ENCODE data around the gene OR7G2.

Gene OR7G2

DNA sequence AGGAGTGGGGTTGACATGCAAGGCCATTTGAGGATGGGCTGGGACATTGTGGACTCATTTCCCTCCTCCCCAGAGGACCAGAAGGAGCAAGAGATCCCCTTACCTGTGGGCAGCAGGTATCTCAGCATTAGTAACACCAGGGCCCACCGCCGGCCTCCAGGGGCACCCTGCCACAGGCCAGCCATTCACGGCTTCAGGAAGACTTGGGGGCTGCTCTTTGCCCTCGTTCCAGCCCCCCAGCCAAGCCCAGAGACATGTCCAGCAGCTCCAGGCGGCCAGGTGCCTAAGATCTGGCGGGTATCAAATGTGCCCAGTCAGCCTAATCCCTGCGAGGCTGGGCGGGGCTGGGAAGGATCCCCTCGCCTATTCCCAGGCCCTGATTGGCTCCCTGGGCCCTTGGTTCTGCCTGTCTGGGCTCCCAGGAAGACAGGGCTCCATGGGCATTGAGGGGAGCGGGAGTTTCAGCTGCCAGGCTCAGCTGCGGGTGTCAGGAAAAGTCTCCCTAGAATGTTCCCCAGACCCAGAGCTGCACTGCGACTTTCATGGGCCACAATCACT lies 41.7 kb downstream of the OR7G2 start:
- Histone ChIP-seq H3K27ac (replicated peaks) (no peak overlapping the region), H3K27me3 (ENCODE audit: insufficient read depth, poor library complexity, severe bottlenecking) (no peaks in the 10 kb centered on the region), H3K4me3 (replicated peaks; ENCODE audit: insufficient read depth, low read length) (no peak overlapping the region)
- no peak for TF ChIP-seq SPI1 (IDR thresholded peaks at IDR 0.05; ENCODE audit: borderline replicate concordance, low read depth)
- TF ChIP-seq POLR2AphosphoS5 (IDR thresholded peaks at IDR 0.05; ENCODE audit: low read depth) = no peak
- TF ChIP-seq, protein P1, sequence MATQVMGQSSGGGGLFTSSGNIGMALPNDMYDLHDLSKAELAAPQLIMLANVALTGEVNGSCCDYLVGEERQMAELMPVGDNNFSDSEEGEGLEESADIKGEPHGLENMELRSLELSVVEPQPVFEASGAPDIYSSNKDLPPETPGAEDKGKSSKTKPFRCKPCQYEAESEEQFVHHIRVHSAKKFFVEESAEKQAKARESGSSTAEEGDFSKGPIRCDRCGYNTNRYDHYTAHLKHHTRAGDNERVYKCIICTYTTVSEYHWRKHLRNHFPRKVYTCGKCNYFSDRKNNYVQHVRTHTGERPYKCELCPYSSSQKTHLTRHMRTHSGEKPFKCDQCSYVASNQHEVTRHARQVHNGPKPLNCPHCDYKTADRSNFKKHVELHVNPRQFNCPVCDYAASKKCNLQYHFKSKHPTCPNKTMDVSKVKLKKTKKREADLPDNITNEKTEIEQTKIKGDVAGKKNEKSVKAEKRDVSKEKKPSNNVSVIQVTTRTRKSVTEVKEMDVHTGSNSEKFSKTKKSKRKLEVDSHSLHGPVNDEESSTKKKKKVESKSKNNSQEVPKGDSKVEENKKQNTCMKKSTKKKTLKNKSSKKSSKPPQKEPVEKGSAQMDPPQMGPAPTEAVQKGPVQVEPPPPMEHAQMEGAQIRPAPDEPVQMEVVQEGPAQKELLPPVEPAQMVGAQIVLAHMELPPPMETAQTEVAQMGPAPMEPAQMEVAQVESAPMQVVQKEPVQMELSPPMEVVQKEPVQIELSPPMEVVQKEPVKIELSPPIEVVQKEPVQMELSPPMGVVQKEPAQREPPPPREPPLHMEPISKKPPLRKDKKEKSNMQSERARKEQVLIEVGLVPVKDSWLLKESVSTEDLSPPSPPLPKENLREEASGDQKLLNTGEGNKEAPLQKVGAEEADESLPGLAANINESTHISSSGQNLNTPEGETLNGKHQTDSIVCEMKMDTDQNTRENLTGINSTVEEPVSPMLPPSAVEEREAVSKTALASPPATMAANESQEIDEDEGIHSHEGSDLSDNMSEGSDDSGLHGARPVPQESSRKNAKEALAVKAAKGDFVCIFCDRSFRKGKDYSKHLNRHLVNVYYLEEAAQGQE (IDR thresholded peaks at IDR 0.05; ENCODE audit: insufficient replicate concordance, low read depth) = no peak
- no peak for TF ChIP-seq GABPA (IDR thresholded peaks at IDR 0.05; ENCODE audit: low read depth)
- TF ChIP-seq, protein P2, sequence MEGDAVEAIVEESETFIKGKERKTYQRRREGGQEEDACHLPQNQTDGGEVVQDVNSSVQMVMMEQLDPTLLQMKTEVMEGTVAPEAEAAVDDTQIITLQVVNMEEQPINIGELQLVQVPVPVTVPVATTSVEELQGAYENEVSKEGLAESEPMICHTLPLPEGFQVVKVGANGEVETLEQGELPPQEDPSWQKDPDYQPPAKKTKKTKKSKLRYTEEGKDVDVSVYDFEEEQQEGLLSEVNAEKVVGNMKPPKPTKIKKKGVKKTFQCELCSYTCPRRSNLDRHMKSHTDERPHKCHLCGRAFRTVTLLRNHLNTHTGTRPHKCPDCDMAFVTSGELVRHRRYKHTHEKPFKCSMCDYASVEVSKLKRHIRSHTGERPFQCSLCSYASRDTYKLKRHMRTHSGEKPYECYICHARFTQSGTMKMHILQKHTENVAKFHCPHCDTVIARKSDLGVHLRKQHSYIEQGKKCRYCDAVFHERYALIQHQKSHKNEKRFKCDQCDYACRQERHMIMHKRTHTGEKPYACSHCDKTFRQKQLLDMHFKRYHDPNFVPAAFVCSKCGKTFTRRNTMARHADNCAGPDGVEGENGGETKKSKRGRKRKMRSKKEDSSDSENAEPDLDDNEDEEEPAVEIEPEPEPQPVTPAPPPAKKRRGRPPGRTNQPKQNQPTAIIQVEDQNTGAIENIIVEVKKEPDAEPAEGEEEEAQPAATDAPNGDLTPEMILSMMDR (IDR thresholded peaks at IDR 0.05; ENCODE audit: insufficient read depth, low read length) = no peak
- no peak for DNase-seq (ENCODE audit: low read depth in 1 of 2, low spot score in 1 of 2)

DNA sequence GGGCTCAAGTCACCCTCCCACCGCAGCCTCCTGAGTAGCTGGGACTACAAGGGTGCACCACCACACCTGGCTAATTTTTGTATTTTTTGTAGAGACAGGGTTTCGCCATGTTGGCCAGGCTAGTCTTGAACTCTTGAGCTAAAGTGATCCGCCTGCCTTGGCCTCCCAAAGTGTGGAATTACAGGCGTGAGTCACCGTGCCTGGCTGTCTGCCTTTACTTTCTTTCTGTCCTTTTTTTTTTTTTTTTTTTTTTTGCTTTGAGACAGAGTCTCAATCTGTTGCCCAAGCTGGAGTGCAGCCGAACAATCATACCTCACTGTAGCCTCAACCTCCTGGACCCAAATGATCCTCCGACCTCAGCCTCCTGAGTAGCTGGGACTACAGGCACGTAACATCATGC lies 45.4 kb downstream of the OR7G2 start:
- DNase-seq (ENCODE audit: low read depth in 1 of 2, low spot score in 1 of 2) = no peak
- Histone ChIP-seq H3K27me3 (ENCODE audit: insufficient read depth, poor library complexity, severe bottlenecking) (no peaks in the 10 kb centered on the region), H3K27ac (replicated peaks) (no peak overlapping the region), H3K4me3 (replicated peaks; ENCODE audit: insufficient read depth, low read length) (no peak overlapping the region)
- TF ChIP-seq, protein P2 (IDR thresholded peaks at IDR 0.05; ENCODE audit: insufficient read depth, low read length) = no peak
- no peak for TF ChIP-seq GABPA (IDR thresholded peaks at IDR 0.05; ENCODE audit: low read depth)
- TF ChIP-seq SPI1 (IDR thresholded peaks at IDR 0.05; ENCODE audit: borderline replicate concordance, low read depth) = no peak
- TF ChIP-seq, protein P1 (IDR thresholded peaks at IDR 0.05; ENCODE audit: insufficient replicate concordance, low read depth) = no peak
- no peak for TF ChIP-seq POLR2AphosphoS5 (IDR thresholded peaks at IDR 0.05; ENCODE audit: low read depth)

DNA sequence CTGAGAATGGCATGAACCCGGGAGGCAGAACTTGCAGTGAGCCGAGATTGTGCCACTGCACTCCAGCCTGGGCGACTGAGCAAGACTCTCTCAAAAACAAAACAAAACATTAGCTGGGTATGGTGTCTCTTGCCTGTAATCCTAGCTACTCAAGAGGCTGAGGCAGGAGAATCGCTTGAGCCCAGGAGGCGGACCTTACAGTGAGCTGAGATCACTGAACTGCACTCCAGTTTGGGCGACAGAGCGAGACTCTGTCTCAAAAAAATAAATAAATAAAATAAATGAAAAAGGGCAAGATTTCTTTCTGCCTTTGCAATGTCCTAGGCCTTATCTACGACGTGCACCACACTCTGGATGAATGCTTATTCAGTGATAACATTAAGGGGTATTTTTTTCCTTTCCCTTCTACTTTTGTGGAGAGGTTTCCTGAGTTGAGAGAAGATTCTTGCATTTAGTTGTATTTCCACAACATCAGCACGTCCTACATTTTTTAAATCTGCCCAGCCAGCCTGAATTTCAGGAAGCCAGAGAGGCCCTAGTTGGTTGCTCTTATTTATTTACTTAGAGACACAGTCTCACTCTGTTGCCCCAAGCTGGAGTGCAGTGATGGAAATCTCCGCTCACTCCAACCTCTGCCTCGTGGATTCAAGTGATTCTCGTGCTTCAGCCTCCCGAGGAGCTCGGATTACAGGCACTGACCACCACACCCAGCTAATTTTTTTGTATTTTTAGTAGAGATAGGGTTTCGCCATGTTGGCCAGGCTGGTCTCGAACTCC lies 46.5 kb downstream of the OR7G2 start:
- TF ChIP-seq, protein P2 (IDR thresholded peaks at IDR 0.05; ENCODE audit: insufficient read depth, low read length) = no peak
- TF ChIP-seq POLR2AphosphoS5 (IDR thresholded peaks at IDR 0.05; ENCODE audit: low read depth) (no peak), SPI1 (IDR thresholded peaks at IDR 0.05; ENCODE audit: borderline replicate concordance, low read depth) (no peak), GABPA (IDR thresholded peaks at IDR 0.05; ENCODE audit: low read depth) (no peak)
- TF ChIP-seq, protein P1 (IDR thresholded peaks at IDR 0.05; ENCODE audit: insufficient replicate concordance, low read depth) = no peak
- DNase-seq (ENCODE audit: low read depth in 1 of 2, low spot score in 1 of 2) = no peak
- Histone ChIP-seq H3K27ac (replicated peaks) (no peak overlapping the region), H3K27me3 (ENCODE audit: insufficient read depth, poor library complexity, severe bottlenecking) (no peaks in the 10 kb centered on the region), H3K4me3 (replicated peaks; ENCODE audit: insufficient read depth, low read length) (no peak overlapping the region)
